Measurements from ENCODE around the gene MCU.

DNA sequence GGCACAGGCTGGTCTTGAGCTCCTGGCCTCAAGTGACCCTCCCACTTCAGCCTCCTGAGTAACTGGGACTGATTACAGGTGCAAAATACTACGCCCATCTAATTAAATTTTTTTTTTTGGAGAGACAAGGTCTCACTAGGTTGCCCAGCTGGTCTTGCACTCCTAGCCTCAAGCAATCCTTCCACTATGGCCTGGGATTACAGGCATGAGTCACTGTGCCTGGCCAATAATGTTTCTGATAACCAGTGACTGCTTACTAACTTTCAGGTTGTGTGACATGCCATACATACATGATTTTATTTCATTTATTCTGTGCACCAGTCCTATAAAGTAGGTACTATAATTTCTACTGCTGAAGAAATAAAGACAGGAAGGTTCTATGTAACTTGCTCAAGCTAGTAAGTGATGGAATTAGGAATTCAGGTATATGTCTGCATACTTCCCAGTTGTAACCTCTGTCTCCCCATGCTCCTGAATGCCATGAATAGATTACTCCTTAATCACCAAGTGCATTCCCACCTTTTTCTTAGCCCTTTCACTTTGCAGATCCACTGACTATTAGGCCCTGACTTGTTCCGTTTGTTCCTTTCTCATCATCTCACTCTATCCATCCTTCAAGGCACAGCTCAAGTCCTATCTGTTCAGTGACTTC is 28.1 kb downstream of the MCU start:
- TF ChIP-seq CTCF (conservative IDR thresholded peaks at IDR 0.05 in 1 of 2, IDR thresholded peaks at IDR 0.05 in 1 of 2; ENCODE audit: low read depth in 1 of 2, low read length in 2 of 2) = no peak
- no peak for TF ChIP-seq EZH2 (IDR thresholded peaks at IDR 0.05; ENCODE audit: low read length, missing control alignments)

Data from fibroblast of lung (primary cell).